Adipocyte (in vitro differentiated cells): Measurements from ENCODE around the gene HADHB.
"Not testable (repeated sequence)": the region's sequence is repeated elsewhere in the genome, so short reads cannot be mapped to it uniquely, and the experiment has no call there.

Experiments used
- DNase-seq: peaks from one replicate; pipeline ENCODE4 v3.0.0-alpha.2; 2015; ENCODE audit warnings: low read depth
- H3K27me3 ChIP-seq: replicated peaks from 2 replicates; pipeline ENCODE4 v1.7.0; 2013; ENCODE audit warnings: mild to moderate bottlenecking, low read length, moderate library complexity; ENCODE audit not compliant: control insufficient read depth, insufficient read depth
- H3K36me3 ChIP-seq: 2 replicates; pipeline ENCODE4 v1.7.0; 2013; ENCODE audit warnings: low read length, mild to moderate bottlenecking, moderate library complexity; ENCODE audit not compliant: control insufficient read depth, insufficient read depth, severe bottlenecking
- H3K4me1 ChIP-seq: 2 replicates; pipeline ENCODE4 v1.7.0; 2013; ENCODE audit warnings: mild to moderate bottlenecking, low read length, moderate library complexity; ENCODE audit not compliant: control insufficient read depth, insufficient read depth
- H3K4me3 ChIP-seq: 2 replicates; pipeline ENCODE4 v1.7.0; 2013; ENCODE audit warnings: mild to moderate bottlenecking, low read length, moderate library complexity
- H3K9ac ChIP-seq: 2 replicates; pipeline ENCODE4 v1.7.0; 2013; ENCODE audit warnings: mild to moderate bottlenecking, low read length, moderate library complexity
- H3K9me3 ChIP-seq: 2 replicates; pipeline ENCODE4 v1.7.0; 2013; ENCODE audit warnings: mild to moderate bottlenecking, low read length, moderate library complexity; ENCODE audit not compliant: control insufficient read depth

The HADHB gene

DNA sequence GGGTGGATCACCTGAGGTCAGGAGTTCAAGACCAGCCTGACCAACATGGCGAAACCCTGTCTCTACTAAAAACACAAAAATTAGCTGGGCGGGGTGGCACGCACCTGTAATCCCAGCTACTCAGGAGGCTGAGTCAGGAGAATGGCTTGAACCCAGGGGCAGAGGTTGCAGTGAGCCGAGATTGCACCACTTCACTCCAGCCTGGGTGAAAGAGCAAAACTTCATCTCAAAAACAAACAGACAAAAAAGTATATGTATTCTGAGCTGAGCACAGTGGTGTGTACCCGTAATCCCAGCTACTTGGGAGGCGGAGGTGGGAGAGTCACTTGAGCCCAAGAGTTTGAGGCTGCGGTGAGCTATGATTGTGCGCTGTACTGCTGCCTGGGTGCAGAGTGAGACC is 86.6 kb downstream of the HADHB start:
- not testable (repeated sequence) for H3K36me3 ChIP-seq, H3K4me3 ChIP-seq, H3K9ac ChIP-seq, DNase-seq, H3K27me3 ChIP-seq, H3K9me3 ChIP-seq
- H3K4me1 ChIP-seq, result peaks cover 21% of the 10 kb centered on the region

DNA sequence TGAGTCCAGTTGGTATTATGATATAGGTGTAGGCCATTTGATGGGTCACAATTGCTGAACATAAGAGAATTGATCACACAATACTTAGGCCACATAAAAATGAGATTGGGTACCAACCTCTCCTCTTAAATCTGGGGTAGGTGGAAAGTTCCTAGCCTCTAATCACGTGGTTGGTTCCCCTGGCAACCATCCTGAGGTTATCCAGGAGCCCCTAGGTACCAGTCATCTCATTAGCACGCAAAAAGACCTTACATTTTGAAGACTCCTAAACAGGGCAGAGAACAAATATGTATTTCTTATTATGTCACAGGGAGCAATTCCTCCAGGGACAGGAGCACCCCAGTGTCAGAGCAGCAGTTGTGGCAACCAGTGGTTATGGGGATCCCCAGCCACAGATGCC is 88.6 kb downstream of the HADHB start:
- no peaks in the 10 kb centered on the region for H3K9me3 ChIP-seq
- H3K4me3 ChIP-seq, result no peak overlapping the region
- H3K27me3 ChIP-seq, result no peaks in the 10 kb centered on the region
- no peaks in the 10 kb centered on the region for H3K36me3 ChIP-seq
- H3K4me1 ChIP-seq, result peaks cover 6% of the 10 kb centered on the region
- DNase-seq, result no peak
- no peak overlapping the region for H3K9ac ChIP-seq

DNA sequence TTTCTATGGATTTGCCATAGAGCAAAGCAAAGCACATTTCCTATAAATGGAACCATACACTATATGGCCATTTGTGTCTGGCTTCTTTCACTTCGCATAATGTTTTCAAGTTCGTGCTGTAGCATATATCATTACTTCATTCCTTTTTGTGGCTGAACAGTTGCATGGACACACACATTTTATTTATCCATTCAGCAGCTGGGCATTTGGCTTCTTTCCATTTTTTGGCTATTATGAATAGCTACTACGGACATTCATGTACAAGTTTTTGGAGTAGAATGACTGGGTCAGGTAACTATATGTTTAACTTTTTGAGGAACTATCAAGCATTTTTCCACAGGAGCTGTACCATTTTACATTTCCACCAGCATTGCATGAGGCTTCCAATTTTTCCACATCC is 90.5 kb downstream of the HADHB start:
- Histone ChIP-seq H3K9me3 (no peaks in the 10 kb centered on the region), H3K27me3 (no peaks in the 10 kb centered on the region), H3K4me1 (peaks cover 3% of the 10 kb centered on the region), H3K9ac (no peak overlapping the region), H3K4me3 (no peak overlapping the region), H3K36me3 (no peaks in the 10 kb centered on the region)
- no peak for DNase-seq

DNA sequence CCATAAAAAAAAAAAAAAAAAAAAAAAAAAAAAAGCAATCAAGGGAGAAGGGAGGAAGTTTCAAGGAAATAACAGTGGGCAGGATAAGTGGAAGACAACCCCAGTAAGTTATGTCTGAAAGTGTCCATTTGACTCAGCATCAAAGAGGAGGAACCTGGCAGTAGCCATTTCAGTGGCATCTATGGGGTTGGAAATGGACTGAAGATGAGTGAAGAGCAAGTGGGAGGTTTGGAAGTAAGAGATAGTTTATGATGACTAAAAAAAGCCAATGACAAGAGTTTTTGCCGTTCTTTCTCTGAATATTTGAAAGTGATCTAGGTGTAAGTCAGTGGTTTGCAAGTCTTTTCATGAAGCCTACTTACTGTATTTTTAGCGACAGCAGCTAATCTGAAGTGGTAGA is 92.0 kb downstream of the HADHB start:
- Histone ChIP-seq H3K36me3 (no peaks in the 10 kb centered on the region), H3K4me3 (no peak overlapping the region), H3K9ac (no peak overlapping the region), H3K27me3 (no peaks in the 10 kb centered on the region), H3K9me3 (no peaks in the 10 kb centered on the region), H3K4me1 (no peaks in the 10 kb centered on the region)
- DNase-seq, result no peak

DNA sequence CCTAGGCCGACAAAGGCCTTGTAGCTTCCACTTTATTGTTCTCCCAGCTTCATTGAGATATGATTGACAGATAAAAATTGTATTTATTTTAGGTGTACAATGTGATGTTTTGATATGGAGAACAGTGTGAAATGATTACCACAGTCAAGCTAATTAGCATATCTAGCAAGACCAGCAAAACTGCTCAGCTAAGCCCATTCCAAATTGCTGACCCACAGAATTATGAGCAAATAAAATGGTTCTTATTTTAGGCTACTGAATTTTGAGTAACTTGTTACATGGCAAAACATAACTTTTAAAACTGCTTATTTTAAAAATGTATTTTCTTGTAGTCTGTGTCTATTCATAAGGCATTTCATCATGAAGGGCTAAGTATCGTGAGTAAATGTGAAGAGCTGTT is 92.6 kb downstream of the HADHB start:
- Histone ChIP-seq H3K4me1 (no peaks in the 10 kb centered on the region), H3K27me3 (no peaks in the 10 kb centered on the region), H3K9me3 (no peaks in the 10 kb centered on the region), H3K9ac (no peak overlapping the region), H3K4me3 (no peak overlapping the region), H3K36me3 (no peaks in the 10 kb centered on the region)
- no peak for DNase-seq
